ENCODE data around the gene BTNL9. TPM values are rescaled to one million over a fixed set of nuclear protein-coding genes. Genes with fewer than 3 reads are reported as not detected.

Gene BTNL9
- polyA plus RNA-seq, 1 donor from 2014 or later: 13.9 TPM

DNA sequence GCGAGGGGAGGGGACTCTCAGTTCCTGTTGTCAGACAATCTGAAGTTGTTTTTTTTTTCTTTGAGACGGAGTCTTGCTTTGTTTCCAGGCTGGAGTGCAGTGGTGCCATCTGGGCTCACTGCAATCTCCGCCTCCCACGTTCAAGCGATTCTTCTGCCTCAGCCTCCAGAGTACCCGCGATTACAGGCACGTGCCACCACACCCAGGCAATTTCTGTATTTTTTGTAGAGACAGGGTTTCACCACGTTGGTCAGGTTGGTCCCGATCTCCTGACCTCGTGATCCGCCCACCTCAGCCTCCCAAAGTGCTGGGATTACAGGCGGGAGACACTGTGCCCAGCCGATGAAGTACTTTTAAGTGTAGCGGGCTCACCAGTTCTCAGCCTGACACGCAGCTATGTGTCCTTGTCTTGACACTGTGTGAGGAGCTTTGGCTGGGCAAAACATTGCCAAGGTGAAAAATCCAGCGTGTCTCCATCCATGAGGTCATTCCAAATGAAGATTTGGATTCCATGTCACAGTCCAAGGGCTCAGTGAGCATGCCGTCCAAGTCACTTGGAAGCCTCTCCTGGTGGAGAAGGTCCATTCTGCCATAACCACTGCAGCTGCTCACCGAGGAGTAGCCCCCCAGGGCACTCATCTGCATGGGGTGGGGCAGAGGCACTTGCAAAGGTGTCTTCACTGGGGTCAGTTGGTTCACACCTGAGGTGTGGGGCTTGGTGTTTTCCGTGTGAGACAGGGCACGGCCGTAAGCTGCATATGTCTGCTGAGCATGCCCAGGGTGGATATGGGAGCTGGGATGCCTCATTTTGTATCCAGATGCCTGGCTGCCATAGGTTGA, 58.9 kb downstream of the BTNL9 start:
- no peaks in the 10 kb centered on the region for H3K9me3 ChIP-seq (ENCODE audit: low read length)
- no peak overlapping the region for H2AFZ ChIP-seq (ENCODE audit: low read depth, low read length)
- no peaks in the 10 kb centered on the region for H3F3A ChIP-seq (ENCODE audit: insufficient read depth, low read length, poor library complexity, severe bottlenecking)
- no peak overlapping the region for H3K4me2 ChIP-seq (ENCODE audit: low read length)
- no peaks in the 10 kb centered on the region for H3K36me3 ChIP-seq (ENCODE audit: insufficient read depth, low read length)
- no peak overlapping the region for H3K9ac ChIP-seq (ENCODE audit: low read length)
- peaks cover 20% of the 10 kb centered on the region for H3K27me3 ChIP-seq (ENCODE audit: insufficient read depth, low read depth, low read length)
- TF ChIP-seq TAF1 (IDR thresholded peaks at IDR 0.05; ENCODE audit: low read depth) (no peak), POLR2AphosphoS5 (IDR thresholded peaks at IDR 0.05) (no peak), MXI1 (conservative IDR thresholded peaks at IDR 0.05; ENCODE audit: poor library complexity, severe bottlenecking) (no peak), EZH2 (IDR thresholded peaks at IDR 0.05; ENCODE audit: borderline replicate concordance, insufficient read depth, low read length, poor library complexity, severe bottlenecking) (no peak), RAD21 (conservative IDR thresholded peaks at IDR 0.05) (no peak), SMC3 (conservative IDR thresholded peaks at IDR 0.05; ENCODE audit: poor library complexity) (no peak), EP300 (conservative IDR thresholded peaks at IDR 0.05; ENCODE audit: poor library complexity, severe bottlenecking) (no peak)
- TF ChIP-seq, protein P1, sequence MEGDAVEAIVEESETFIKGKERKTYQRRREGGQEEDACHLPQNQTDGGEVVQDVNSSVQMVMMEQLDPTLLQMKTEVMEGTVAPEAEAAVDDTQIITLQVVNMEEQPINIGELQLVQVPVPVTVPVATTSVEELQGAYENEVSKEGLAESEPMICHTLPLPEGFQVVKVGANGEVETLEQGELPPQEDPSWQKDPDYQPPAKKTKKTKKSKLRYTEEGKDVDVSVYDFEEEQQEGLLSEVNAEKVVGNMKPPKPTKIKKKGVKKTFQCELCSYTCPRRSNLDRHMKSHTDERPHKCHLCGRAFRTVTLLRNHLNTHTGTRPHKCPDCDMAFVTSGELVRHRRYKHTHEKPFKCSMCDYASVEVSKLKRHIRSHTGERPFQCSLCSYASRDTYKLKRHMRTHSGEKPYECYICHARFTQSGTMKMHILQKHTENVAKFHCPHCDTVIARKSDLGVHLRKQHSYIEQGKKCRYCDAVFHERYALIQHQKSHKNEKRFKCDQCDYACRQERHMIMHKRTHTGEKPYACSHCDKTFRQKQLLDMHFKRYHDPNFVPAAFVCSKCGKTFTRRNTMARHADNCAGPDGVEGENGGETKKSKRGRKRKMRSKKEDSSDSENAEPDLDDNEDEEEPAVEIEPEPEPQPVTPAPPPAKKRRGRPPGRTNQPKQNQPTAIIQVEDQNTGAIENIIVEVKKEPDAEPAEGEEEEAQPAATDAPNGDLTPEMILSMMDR (IDR thresholded peaks at IDR 0.05; ENCODE audit: poor library complexity, severe bottlenecking): no peak
- TF ChIP-seq, protein P2, sequence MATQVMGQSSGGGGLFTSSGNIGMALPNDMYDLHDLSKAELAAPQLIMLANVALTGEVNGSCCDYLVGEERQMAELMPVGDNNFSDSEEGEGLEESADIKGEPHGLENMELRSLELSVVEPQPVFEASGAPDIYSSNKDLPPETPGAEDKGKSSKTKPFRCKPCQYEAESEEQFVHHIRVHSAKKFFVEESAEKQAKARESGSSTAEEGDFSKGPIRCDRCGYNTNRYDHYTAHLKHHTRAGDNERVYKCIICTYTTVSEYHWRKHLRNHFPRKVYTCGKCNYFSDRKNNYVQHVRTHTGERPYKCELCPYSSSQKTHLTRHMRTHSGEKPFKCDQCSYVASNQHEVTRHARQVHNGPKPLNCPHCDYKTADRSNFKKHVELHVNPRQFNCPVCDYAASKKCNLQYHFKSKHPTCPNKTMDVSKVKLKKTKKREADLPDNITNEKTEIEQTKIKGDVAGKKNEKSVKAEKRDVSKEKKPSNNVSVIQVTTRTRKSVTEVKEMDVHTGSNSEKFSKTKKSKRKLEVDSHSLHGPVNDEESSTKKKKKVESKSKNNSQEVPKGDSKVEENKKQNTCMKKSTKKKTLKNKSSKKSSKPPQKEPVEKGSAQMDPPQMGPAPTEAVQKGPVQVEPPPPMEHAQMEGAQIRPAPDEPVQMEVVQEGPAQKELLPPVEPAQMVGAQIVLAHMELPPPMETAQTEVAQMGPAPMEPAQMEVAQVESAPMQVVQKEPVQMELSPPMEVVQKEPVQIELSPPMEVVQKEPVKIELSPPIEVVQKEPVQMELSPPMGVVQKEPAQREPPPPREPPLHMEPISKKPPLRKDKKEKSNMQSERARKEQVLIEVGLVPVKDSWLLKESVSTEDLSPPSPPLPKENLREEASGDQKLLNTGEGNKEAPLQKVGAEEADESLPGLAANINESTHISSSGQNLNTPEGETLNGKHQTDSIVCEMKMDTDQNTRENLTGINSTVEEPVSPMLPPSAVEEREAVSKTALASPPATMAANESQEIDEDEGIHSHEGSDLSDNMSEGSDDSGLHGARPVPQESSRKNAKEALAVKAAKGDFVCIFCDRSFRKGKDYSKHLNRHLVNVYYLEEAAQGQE (IDR thresholded peaks at IDR 0.05; ENCODE audit: borderline replicate concordance): no peak
- H4K20me1 ChIP-seq (ENCODE audit: insufficient read depth): no peaks in the 10 kb centered on the region
- H3K4me3 ChIP-seq (ENCODE audit: low read length): no peak overlapping the region
- H3K27ac ChIP-seq (ENCODE audit: low read length): no peak overlapping the region
- no peaks in the 10 kb centered on the region for H3K9me2 ChIP-seq (ENCODE audit: insufficient read depth, low read length)
- no peaks in the 10 kb centered on the region for H3K79me2 ChIP-seq (replicated peaks; ENCODE audit: insufficient read depth, low read length)

DNA sequence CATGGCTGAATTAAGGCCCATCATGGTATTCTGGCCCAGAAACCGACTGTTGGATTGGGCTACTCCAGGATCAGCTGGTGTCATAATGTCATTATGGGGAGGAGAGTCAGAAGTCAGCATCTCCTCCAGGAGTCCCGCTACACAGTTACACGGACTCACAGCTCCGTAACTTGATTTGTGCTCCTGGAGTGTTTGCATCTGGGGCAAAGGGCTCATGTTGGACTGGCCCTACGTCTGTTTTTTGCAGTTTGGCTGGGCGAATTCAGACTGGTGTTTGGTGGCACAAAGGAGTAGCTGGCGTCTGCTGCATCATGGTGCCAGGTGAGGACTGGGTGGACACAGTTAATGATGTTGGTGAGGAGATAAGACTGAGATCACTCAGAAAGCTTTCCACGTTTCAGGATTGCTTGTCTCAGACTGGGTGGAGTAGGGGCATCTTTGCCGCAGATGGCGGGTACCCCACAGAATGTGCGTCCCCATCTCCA, 59.6 kb downstream of the BTNL9 start:
- H3K4me2 ChIP-seq (ENCODE audit: low read length): no peak overlapping the region
- no peaks in the 10 kb centered on the region for H3K79me2 ChIP-seq (replicated peaks; ENCODE audit: insufficient read depth, low read length)
- H3K27me3 ChIP-seq (ENCODE audit: insufficient read depth, low read depth, low read length): peaks cover 27% of the 10 kb centered on the region
- TF ChIP-seq EP300 (conservative IDR thresholded peaks at IDR 0.05; ENCODE audit: poor library complexity, severe bottlenecking) (no peak), MXI1 (conservative IDR thresholded peaks at IDR 0.05; ENCODE audit: poor library complexity, severe bottlenecking) (no peak)
- H3K4me3 ChIP-seq (ENCODE audit: low read length): no peak overlapping the region
- H3K9me3 ChIP-seq (ENCODE audit: low read length): no peaks in the 10 kb centered on the region
- no peaks in the 10 kb centered on the region for H3K9me2 ChIP-seq (ENCODE audit: insufficient read depth, low read length)
- no peak overlapping the region for H3K27ac ChIP-seq (ENCODE audit: low read length)
- H3K9ac ChIP-seq (ENCODE audit: low read length): no peak overlapping the region
- H2AFZ ChIP-seq (ENCODE audit: low read depth, low read length): no peak overlapping the region
- no peaks in the 10 kb centered on the region for H4K20me1 ChIP-seq (ENCODE audit: insufficient read depth)
- H3F3A ChIP-seq (ENCODE audit: insufficient read depth, low read length, poor library complexity, severe bottlenecking): no peaks in the 10 kb centered on the region
- H3K36me3 ChIP-seq (ENCODE audit: insufficient read depth, low read length): no peaks in the 10 kb centered on the region

Data from neural cell (in vitro differentiated cells).